Endometrial microvascular endothelial cells (primary cell): ENCODE results near the gene RRN3. TPM values are rescaled to one million over a fixed set of nuclear protein-coding genes. Genes with fewer than 3 reads are reported as not detected.
"Not testable (repeated sequence)": the region's sequence is repeated elsewhere in the genome, so short reads cannot be mapped to it uniquely, and the experiment has no call there.

ENCODE experiments used
- in situ Hi-C: cut with HindIII; loops from 2 replicates; pipeline ENCODE4 v1.10.0; 2017; ENCODE audit warnings: low sequenced_read_pairs, low pct_unique_long_range_greater_than_20kb; ENCODE audit errors: inconsistent ontology term
- total RNA-seq: library from RNA; depleted of rRNA; stranded (reverse); fragments of >200 nt; gene quantifications from one replicate; pipeline ENCODE4 v1.2.3, GENCODE V29; 2015; ENCODE audit errors: inconsistent ontology term

RRN3 gene
- total RNA-seq, 1 donor from 2014 or later: 37.0 TPM

DNA sequence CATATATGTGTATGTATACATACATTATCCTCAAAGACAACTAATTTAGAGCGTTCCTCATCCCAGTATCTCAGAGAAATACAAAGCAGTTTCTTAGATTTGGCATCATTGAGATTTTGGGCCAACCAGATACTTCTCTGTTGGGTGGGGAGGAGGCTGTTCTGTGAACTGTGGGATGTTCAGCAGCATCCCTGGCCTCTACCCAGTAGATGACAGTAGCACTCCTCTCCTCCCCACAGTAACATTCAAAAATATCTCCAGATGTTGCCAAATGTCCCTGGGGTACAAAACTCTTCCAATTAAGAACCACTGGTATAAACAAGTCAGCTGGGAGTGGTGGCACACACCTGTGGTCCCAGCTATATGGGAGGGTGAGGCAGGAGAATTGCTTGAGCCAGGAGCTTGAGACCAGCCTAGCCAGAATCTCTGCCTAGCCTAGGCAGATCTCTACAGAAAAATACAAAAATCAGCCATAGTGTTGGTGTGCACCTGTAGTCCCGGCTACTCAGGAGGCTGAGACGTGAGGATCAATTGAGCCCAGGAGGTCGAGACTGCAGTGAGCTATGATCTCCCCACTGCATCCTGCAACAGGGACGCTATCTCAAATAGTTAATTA, 6.4 kb upstream of the RRN3 start:
- in situ Hi-C loops: not testable (repeated sequence)

GRCh38 chr16:15099366-15099909, 5.4 kb upstream of the RRN3 start:
- in situ Hi-C loops: not testable (repeated sequence)

- in situ Hi-C loops: not testable (repeated sequence)
Measured at GRCh38 chr16:15096583-15096972, 2.5 kb upstream of the RRN3 start.

DNA sequence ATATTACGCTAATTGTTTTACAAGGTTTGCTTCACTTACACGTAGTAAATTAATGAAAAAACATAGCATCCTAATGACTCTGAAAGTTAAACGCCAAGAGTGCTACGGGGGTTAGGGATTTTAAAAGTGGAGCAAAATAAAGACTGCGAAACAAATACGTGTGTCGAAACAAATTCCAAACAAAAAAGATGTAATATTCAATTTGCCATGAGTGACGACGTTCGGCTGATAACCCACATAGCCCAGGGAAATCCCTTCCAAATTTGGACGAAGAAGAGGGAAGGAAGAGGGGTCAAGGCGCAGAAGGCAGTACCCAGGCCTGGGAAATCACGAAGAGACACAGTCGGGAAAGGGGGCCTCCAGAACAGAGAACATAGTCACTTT, 509 bp downstream of the RRN3 start:
- in situ Hi-C loops: not testable (repeated sequence)

GRCh38 chr16:15090663-15091269, 3.3 kb downstream of the RRN3 start:
- in situ Hi-C loops: not testable (repeated sequence)

- in situ Hi-C loops: not testable (repeated sequence)
Measured at GRCh38 chr16:15082788-15083187, 11.3 kb downstream of the RRN3 start.

DNA sequence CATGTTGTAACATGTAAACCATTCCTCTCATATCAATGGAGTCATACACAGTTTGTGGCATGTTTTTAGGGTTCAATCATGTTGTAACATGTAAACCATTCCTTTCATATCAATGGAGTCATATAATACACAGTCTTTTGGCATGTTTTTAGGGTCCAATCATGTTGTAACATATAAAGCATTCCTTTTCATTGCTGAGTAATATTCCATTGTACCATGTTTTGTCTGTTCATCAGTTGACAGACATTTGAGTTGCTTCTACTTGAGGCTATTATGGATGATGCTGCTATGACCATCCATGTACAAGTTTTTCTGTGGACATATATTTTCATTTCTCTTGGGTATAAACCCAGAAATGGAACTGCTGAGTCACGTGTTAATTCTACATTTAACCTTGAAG, 13.2 kb downstream of the RRN3 start:
- in situ Hi-C loops: not testable (repeated sequence)

- in situ Hi-C loops: not testable (repeated sequence)
Measured at GRCh38 chr16:15076161-15076560, 17.9 kb downstream of the RRN3 start.

GRCh38 chr16:15073101-15073500, 21.0 kb downstream of the RRN3 start:
- in situ Hi-C loops: no loop called here

GRCh38 chr16:15071916-15072769, 21.9 kb downstream of the RRN3 start:
- in situ Hi-C loops: not testable (repeated sequence)

DNA sequence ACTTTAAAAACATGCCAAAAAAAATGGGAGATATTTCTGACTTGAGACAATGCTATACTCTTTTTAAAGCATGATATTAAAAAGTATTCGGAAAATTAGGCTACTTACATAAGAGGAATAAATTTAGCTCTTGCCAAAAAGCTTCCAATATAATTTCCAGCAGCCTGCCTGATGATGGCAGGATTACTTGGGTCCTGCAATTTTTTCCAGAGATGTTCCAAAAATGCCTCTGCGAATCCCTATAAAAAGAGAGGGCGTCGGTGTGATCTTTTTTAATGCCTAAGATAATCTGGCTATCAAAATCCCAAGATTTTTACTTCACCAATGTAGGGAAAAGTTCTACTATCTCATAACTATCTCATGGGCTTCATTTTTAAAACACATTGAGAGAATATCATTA, 23.1 kb downstream of the RRN3 start:
- in situ Hi-C loops: not testable (repeated sequence)

DNA sequence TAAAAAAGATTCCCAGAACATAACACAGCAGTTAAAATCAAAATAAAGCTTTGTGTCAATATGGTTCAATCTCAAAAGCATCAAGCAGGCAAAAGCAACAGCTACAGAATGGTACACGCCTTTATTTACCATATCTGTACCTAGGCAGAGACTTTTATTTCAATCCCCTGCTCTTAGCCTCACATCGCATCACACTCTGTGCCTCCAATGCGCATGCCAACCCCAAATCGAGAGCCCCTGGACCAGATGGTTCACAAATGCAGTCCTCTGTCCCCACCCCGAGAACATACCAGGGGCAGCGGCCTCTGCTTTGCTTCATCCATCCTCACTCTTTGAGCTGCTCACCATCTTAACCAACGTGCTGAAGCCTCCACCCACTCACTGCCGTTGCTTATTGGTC, 27.4 kb downstream of the RRN3 start:
- in situ Hi-C loops: not testable (repeated sequence)

DNA sequence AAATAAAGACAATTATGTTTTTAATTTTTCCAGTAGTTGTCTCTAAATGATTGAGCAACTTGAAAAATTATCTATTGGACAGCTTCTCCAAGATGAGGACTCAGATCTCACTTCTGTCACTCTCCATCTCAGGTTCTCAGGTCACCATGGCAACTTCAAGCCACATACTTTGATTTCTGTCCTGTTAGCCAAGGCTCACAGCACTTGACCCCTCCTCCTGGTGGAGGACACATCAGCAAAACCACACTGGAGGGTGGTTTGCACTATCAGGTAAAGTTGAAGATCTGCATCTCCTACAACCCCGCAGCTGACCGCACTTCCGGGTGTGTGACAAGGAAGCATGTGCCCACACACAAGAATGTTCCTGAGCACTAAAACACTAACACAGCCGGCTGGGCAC, 28.1 kb downstream of the RRN3 start:
- in situ Hi-C loops: not testable (repeated sequence)

DNA sequence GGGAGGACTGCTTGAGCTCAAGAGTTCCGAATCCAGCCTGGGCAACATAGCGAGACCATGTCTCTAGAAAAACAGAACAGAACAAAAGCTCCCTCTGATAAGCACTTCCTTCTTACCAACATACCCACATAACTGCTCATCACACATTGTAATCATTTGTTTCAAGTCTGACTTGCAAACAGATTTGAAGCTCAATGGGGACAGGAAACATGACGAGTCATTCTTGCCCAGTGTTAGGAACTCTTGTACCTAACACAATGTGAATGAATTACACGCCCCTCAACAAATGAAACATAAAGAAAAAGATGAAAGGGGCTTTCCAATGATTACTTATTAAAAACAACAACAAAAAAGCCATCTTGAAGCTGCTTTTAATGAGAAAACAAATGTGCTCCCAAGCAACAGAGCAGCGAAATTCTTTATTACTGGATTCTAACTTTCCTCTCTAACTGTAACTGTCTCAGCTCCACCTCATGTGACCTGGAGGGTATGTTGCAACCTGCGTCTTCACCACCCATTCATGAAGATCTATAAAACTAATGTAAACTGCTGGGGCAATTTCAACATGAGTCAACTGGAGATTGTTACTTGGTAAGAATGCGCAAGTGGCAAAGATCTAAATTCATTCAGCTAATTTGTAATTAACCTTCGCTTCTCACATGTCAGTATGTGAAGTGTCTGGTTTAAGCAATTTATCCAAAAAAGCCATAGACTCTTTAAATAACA, 31.8 kb downstream of the RRN3 start:
- in situ Hi-C loops: not testable (repeated sequence)

- in situ Hi-C loops: no loop called here
Measured at GRCh38 chr16:15059324-15059723, 34.7 kb downstream of the RRN3 start.

GRCh38 chr16:15057681-15058417, 36.2 kb downstream of the RRN3 start:
- in situ Hi-C loops: no loop called here

GRCh38 chr16:15055141-15056053, 38.7 kb downstream of the RRN3 start:
- in situ Hi-C loops: no loop called here
